ENCODE measurements around the gene MRPS10.

MRPS10 gene

DNA sequence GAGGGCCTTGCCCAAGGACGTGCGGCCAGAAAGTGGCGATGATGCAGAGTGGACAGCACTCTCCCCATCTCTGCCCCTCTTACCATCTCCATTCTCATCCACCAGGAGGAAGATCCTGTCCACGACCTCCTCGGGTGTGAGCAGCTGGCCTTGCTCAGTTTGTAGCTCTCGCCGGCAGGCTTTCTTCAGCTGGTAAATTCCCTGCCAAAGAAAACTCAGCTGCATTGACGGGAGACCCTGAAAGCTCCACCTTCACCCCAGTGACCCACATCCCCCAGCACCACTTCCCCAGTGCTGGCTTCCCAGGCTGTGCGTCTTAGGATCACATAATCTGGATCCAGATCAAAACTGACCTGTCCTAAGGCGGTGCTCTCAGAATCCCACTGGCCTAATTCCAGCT, 32.1 kb downstream of the MRPS10 start:
- DNase-seq (ENCODE audit: low spot score), result no peak
- ChIA-PET CTCF (interaction anchor here (0.6 kb wide), 1 partner anchor 7 kb away, joined by 3 read pairs; no protein-coding TSS in a partner anchor), POLR2A (ENCODE audit: low non-redundant PET) (no interaction called here)
- H3K27ac ChIP-seq, result no peak overlapping the region
- TF ChIP-seq, protein P1, sequence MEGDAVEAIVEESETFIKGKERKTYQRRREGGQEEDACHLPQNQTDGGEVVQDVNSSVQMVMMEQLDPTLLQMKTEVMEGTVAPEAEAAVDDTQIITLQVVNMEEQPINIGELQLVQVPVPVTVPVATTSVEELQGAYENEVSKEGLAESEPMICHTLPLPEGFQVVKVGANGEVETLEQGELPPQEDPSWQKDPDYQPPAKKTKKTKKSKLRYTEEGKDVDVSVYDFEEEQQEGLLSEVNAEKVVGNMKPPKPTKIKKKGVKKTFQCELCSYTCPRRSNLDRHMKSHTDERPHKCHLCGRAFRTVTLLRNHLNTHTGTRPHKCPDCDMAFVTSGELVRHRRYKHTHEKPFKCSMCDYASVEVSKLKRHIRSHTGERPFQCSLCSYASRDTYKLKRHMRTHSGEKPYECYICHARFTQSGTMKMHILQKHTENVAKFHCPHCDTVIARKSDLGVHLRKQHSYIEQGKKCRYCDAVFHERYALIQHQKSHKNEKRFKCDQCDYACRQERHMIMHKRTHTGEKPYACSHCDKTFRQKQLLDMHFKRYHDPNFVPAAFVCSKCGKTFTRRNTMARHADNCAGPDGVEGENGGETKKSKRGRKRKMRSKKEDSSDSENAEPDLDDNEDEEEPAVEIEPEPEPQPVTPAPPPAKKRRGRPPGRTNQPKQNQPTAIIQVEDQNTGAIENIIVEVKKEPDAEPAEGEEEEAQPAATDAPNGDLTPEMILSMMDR (conservative IDR thresholded peaks at IDR 0.05; ENCODE audit: low read depth), result no peak

DNA sequence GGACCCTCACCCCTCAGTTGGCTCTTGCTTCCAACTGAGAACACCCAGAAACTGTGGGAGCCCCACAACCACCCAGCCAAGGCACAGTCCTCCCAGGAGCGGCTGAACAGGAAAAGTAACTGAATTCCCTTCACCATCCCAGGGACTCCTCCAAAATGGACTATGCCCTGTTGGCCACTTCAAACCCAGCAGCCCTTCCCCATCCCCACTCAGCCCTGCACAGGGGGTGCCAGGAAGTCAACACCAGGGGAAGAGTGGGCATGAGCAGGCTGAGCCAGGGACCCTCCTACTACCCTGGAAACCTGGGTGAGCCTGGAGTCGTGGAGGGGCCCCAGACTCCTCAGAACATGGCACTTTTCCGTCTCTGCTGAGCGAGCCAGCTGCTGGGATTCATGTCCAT, 33.2 kb downstream of the MRPS10 start:
- ChIA-PET POLR2A (ENCODE audit: low non-redundant PET) (no interaction called here), CTCF (no interaction called here)
- DNase-seq (ENCODE audit: low spot score), result no peak
- TF ChIP-seq, protein P1 (conservative IDR thresholded peaks at IDR 0.05; ENCODE audit: low read depth), result no peak
- H3K27ac ChIP-seq, result no peak overlapping the region

DNA sequence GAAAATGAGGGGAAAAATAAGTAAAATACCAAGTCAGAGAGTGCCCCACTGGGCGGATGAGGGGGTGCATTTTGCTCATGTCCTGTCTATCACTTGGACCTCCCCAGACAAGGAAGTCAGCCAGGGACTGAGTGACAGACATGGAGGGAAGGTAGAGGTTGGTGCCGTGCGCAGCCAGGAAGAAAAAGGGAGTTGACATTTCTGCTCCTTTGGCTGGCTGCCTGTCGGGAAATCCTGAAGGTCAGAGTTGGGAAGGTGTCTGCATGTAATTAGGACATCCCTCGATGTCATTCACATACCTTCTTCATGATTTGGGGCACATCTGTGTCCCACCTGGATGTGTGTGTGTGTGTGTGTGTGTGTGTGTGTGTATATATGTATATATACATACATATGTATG, 35.6 kb downstream of the MRPS10 start:
- ChIA-PET CTCF (no interaction called here), POLR2A (ENCODE audit: low non-redundant PET) (no interaction called here)
- no peak overlapping the region for H3K27ac ChIP-seq
- TF ChIP-seq, protein P1 (conservative IDR thresholded peaks at IDR 0.05; ENCODE audit: low read depth), result no peak
- DNase-seq (ENCODE audit: low spot score), result no peak

- DNase-seq (ENCODE audit: low spot score), result peak; percentile 42
- ChIA-PET CTCF (interaction anchor here (0.6 to 0.7 kb wide), 2 partner anchors 54 to 368 kb away, joined by 3 read pairs; no protein-coding TSS in a partner anchor), POLR2A (ENCODE audit: low non-redundant PET) (no interaction called here)
Measured at GRCh38 chr6:42179945-42180313, 37.7 kb downstream of the MRPS10 start.

GRCh38 chr6:42179261-42179944, 38.3 kb downstream of the MRPS10 start:
- CTCF ChIA-PET, result interaction anchor here (0.5 to 0.6 kb wide), 2 partner anchors 53 to 112 kb away, joined by 3 read pairs; no protein-coding TSS in a partner anchor
- TF ChIP-seq, protein P1 (conservative IDR thresholded peaks at IDR 0.05; ENCODE audit: low read depth), result no peak
- no peak for DNase-seq (ENCODE audit: low spot score)
- H3K27ac ChIP-seq, result no peak overlapping the region
- POLR2A ChIA-PET (ENCODE audit: low non-redundant PET), result no interaction called here

More at GRCh38 chr6:42179945-42180313, 37.7 kb downstream of the MRPS10 start:
- TF ChIP-seq, protein P1 (conservative IDR thresholded peaks at IDR 0.05; ENCODE audit: low read depth), result no peak
- H3K27ac ChIP-seq, result no peak overlapping the region

- DNase-seq (ENCODE audit: low spot score), result no peak
- ChIA-PET POLR2A (ENCODE audit: low non-redundant PET) (no interaction called here), CTCF (interaction anchor here (0.8 kb wide), 1 partner anchor 8 kb away, joined by 3 read pairs; no protein-coding TSS in a partner anchor)
- H3K27ac ChIP-seq, result no peak overlapping the region
- TF ChIP-seq, protein P1 (conservative IDR thresholded peaks at IDR 0.05; ENCODE audit: low read depth), result no peak
Measured at GRCh38 chr6:42177514-42178364, 39.9 kb downstream of the MRPS10 start.

All from RWPE1 (cell line).